H1 (cell line): ENCODE results near the gene DICER1.

Source experiments
- BRCA1 ChIP-seq: IDR thresholded peaks from 2 replicates; pipeline ENCODE4 v1.6.1; 2012; ENCODE audit warnings: low read depth, low read length, improper control_type of control experiment
- CEBPB ChIP-seq: IDR thresholded peaks from 2 replicates; pipeline ENCODE4 v1.6.1; 2012; ENCODE audit warnings: low read depth, low read length
- EZH2 ChIP-seq: fragments of 200-600 bp; sonication (generic); IDR thresholded peaks from 2 replicates; pipeline ENCODE4 v1.7.1; 2012; ENCODE audit warnings: low read depth, mild to moderate bottlenecking, moderate library complexity, low read length, inconsistent platforms; ENCODE audit not compliant: severe bottlenecking
- GABPA ChIP-seq: IDR thresholded peaks from 2 replicates; pipeline ENCODE4 v1.6.1; 2011; ENCODE audit warnings: mild to moderate bottlenecking, low read length, moderate library complexity, borderline replicate concordance; ENCODE audit not compliant: insufficient read depth
- POLR2AphosphoS5 ChIP-seq: IDR thresholded peaks from 2 replicates; pipeline ENCODE4 v1.6.1; 2011; ENCODE audit warnings: low read depth, low read length
- SIN3A ChIP-seq, 2 experiments: IDR thresholded peaks in 1 of 2; conservative IDR thresholded peaks in 1 of 2; 2 replicates each; pipeline ENCODE4 v1.6.1; 2011 to 2012; ENCODE audit warnings: low read length in 2 of 2, improper control_type of control experiment in 1 of 2, low read depth in 1 of 2, mild to moderate bottlenecking in 1 of 2
- SP1 ChIP-seq: IDR thresholded peaks from 2 replicates; pipeline ENCODE4 v1.6.1; 2011; ENCODE audit warnings: low read depth, low read length
- SP2 ChIP-seq: IDR thresholded peaks from 2 replicates; pipeline ENCODE4 v1.6.1; 2012; ENCODE audit warnings: mild to moderate bottlenecking, low read length, inconsistent platforms
- SUZ12 ChIP-seq: fragments of 200-600 bp; sonication (generic); IDR thresholded peaks from 2 replicates; pipeline ENCODE4 v1.6.1; 2012; ENCODE audit warnings: mild to moderate bottlenecking, inconsistent platforms, low read length, moderate library complexity, mixed read lengths
- TAF1 ChIP-seq: IDR thresholded peaks from 2 replicates; pipeline ENCODE4 v1.6.1; 2011; ENCODE audit warnings: mild to moderate bottlenecking, low read depth, low read length
- TF ChIP-seq, protein P1 (sequence below), 3 experiments: IDR thresholded peaks; 1 replicate in 2 of 3; 2 replicates in 1 of 3; pipeline versions ENCODE4 v1.5.1 to v1.6.1; 2011; ENCODE audit warnings: low read length in 3 of 3, mild to moderate bottlenecking in 3 of 3, inconsistent platforms in 2 of 3, low read depth in 1 of 3, moderate library complexity in 1 of 3; ENCODE audit not compliant: insufficient read depth in 1 of 3; ENCODE audit errors: control extremely low read depth in 1 of 3
- TF ChIP-seq, protein P2 (sequence below): IDR thresholded peaks from 2 replicates; pipeline ENCODE4 v1.6.1; 2011; ENCODE audit warnings: low read depth, mild to moderate bottlenecking, low read length; ENCODE audit not compliant: insufficient read depth
- TF ChIP-seq, protein P3 (sequence below): IDR thresholded peaks from 2 replicates; pipeline ENCODE4 v1.6.1; 2011; ENCODE audit warnings: low read length, improper control_type of control experiment

DNA sequence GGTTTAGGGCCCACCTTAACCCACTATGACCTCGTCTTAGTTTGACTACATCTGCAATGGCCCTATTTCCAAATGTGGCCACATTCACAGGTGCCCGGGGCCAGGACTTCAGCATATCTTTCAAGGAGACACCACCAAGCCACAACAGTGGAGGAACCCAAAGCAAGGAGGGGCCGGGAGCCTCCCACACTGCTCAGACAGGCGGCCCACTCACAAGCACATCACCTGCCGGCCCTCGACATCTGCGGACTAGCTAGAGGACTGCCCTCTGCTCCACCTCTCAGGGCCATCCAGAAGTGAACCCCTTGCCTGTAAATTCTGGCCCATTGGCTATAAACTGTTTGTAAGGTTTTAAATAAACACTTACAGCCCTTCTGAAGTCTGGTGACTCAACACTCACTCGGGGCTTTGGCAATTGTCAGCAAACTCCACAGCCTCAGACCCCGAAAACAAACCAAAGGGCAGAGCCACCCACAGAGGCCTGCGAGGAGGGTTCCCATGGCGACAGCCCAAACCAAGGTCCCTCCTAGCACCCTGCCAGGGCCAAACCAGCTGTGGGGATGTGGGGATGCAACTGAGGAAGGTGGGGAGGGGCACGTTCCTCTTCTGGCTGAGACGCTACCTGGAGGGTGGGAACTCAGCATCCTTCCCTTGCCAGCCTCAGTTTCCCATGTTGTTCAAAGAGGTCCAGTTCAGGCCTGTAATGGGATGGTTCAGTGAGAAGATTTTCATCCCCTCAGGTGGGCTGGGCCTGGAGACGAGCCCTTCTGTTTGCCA, 95.8 kb downstream of the DICER1 start:
- TF ChIP-seq, protein P1, sequence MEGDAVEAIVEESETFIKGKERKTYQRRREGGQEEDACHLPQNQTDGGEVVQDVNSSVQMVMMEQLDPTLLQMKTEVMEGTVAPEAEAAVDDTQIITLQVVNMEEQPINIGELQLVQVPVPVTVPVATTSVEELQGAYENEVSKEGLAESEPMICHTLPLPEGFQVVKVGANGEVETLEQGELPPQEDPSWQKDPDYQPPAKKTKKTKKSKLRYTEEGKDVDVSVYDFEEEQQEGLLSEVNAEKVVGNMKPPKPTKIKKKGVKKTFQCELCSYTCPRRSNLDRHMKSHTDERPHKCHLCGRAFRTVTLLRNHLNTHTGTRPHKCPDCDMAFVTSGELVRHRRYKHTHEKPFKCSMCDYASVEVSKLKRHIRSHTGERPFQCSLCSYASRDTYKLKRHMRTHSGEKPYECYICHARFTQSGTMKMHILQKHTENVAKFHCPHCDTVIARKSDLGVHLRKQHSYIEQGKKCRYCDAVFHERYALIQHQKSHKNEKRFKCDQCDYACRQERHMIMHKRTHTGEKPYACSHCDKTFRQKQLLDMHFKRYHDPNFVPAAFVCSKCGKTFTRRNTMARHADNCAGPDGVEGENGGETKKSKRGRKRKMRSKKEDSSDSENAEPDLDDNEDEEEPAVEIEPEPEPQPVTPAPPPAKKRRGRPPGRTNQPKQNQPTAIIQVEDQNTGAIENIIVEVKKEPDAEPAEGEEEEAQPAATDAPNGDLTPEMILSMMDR (IDR thresholded peaks at IDR 0.05; ENCODE audit: control extremely low read depth in 1 of 3, insufficient read depth in 1 of 3, low read depth in 1 of 3, low read length in 3 of 3), result no peak
- TF ChIP-seq EZH2, result no peak
- no peak for TF ChIP-seq GABPA
- TF ChIP-seq CEBPB, result no peak
- TF ChIP-seq, protein P2, sequence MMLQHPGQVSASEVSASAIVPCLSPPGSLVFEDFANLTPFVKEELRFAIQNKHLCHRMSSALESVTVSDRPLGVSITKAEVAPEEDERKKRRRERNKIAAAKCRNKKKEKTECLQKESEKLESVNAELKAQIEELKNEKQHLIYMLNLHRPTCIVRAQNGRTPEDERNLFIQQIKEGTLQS, result no peak
- TF ChIP-seq SP1, result no peak
- TF ChIP-seq, protein P3, sequence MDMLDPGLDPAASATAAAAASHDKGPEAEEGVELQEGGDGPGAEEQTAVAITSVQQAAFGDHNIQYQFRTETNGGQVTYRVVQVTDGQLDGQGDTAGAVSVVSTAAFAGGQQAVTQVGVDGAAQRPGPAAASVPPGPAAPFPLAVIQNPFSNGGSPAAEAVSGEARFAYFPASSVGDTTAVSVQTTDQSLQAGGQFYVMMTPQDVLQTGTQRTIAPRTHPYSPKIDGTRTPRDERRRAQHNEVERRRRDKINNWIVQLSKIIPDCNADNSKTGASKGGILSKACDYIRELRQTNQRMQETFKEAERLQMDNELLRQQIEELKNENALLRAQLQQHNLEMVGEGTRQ, result no peak
- no peak for TF ChIP-seq POLR2AphosphoS5
- no peak for TF ChIP-seq SUZ12
- no peak for TF ChIP-seq TAF1
- no peak for TF ChIP-seq SIN3A (conservative IDR thresholded peaks at IDR 0.05 in 1 of 2, IDR thresholded peaks at IDR 0.05 in 1 of 2; ENCODE audit: low read depth in 1 of 2, low read length in 2 of 2)
- TF ChIP-seq BRCA1, result no peak
- TF ChIP-seq SP2, result no peak
